NCI-H2029 (cell line): ENCODE measurements around the gene IRF9.
"Not testable (repeated sequence)": the region's sequence is repeated elsewhere in the genome, so short reads cannot be mapped to it uniquely, and the experiment has no call there.

Experiments
- DNase-seq: peaks from one replicate; lab custom pipeline; 2025; lab: John Stamatoyannopoulos, UW

IRF9 gene

DNA sequence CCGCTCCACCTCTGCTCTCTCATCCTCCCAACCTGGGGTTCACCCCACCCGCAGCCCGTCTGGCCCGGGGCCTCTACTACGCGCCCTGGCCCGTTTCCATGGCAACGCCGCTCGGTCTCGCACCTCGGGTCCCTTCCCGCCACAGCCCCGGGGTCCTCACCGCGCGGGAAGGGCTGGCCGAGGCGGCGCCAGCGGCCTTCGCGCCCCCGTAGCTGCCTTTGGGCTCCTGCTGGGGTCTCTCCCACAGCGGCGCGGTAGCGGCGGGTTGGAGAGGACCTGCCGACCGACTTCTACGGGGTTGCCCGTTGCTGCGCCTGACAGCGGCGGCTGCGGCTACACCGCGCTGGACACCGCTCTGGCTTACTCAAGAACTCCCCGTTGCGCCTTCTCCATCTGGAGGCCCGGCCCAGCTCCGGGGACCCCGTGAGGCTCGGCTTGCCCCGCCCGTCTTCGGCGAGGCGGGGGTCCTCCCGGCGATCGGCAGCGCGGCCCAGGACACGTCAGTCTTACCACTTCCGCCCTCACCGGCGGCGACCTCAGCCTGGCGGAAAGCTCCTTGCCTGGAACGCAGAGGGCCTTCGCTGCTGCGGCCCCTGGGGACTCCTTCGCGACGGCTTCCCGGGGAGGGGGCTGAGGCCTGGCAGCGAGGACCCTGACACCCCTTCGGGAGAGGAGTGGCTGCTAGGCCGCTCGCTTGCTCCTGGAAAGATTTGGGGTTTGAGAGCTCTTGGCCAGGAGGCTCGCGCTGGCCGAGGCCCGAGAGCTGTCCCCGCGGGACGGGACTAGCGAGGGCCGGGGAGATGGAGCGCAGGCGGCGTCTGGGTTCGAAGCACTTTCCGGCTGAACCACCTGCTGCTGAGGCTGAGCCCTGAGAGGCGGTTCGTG is 34.4 kb downstream of the IRF9 start, which contains the start of gene TM9SF1:
TM9SF1 (minus strand) TSS at position 256 of the 885 bp plus-strand sequence. CDS start 422 bp downstream, outside the sequence.
- DNase-seq, result peak; percentile 61

DNA sequence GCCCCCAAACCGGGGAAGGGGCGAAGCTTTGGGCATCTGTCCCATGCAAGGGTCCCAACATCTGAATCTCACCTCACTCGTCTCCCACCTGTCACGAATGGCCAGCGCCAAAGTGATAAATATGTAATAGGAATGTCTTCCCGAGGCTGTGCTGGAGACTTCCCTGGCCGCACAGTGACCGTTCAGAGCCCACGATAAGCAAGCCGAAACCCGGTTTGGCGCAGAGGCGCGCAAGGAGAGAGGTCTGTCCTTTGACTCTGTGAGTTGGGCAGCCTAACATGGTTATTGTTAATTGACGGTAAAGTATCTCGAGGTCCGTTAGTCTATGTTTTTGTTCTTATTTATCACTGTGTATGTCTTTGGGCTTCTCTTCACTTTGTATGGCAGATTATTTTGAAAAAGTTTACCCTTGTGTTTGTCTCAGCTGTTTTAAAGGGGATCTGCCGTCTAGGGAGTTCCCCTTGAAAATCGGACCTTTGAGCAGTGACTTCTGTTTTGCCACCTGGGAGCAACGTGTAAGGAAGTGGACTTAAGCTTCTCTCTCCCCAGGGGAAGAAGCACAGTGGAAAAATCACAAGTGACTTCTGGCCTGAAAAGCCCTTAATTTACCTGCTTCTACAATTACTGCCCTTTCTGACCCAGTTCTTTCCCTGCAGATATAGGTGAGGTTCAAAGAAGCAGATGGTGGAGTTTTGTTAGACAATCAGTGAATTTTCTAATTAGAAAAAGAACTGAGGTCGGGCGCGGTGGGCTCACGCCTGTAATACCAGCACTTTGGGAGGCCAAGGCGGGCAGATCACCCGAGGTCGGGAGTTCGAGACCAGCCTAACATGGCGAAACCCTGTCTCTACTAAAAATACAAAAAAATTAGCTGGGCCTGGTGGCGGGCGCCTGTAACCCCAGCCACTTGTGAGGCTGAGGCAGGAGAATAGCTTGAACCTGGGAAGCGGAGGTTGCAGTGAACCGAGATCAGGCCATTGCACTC is 35.3 kb downstream of the IRF9 start:
- DNase-seq, result no peak

DNA sequence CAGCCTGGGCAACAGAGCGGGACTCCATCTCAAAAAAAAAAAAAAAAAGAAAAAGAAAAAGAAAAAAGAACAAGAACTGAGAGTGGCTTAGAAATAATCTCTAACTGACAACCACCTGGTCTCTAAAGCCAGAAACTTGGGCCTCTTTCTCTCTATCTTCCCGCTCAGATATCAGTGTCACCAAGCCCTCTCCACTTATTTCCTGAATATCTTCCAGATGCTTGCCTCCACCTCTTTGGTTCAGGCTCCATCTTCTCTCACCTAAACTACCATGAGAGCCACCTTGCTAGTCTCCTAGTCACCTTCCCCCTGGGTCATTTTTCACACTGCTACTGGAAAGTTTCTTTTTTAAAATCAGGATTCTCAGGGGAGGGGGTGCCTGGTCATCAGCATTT is 36.0 kb downstream of the IRF9 start:
- DNase-seq, result no peak

DNA sequence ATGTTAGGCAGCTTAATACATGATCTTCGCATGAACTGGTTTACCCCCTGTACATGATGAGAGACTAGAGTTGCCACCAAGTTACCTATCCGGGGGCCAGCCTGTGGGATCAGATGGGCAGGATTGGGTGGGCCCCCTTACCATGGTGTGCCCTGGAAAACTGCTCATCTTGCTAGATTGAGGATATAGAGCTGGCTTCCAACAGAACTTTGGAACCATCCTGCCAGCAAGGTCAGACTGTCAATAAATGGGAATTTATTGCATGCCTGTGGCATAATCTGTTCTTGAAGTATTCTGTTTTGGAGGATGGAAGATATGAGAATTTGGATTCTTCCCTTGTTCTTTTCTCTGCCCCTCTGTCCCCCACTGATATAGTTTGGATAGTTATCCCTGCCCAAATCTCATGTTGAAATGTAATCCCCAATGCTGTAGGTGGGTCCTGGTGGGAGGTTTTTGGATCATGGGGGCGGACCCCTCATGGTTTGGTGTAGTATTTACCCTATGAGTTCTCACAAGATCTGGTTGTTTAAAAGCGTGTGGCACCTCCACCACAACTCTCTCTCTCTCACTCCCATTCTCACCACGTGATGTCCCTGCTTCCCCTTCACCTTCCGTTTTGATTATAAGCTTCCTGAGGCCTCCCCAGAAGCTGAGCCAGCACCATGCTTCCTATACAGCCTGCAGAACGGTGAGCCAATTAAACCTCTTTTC is 37.9 kb downstream of the IRF9 start:
- DNase-seq, result no peak

DNA sequence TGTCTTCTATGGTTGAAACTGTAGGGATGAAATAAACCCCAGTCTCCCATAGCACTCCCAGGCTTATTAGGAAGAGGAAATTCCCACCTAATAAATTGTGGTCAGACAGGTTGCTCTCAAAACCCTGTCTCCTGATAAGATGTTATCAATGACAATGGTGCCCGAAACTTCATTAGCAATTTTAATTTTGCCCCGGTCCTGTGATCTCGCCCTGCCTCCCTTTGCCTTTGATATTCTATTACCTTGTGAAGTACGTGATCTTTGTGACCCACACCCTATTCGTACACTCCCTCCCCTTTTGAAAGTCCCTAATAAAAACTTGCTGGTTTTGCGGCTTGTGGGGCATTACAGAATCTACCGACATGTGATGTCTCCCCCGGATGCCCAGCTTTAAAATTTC is 41.5 kb downstream of the IRF9 start:
- not testable (repeated sequence) for DNase-seq

DNA sequence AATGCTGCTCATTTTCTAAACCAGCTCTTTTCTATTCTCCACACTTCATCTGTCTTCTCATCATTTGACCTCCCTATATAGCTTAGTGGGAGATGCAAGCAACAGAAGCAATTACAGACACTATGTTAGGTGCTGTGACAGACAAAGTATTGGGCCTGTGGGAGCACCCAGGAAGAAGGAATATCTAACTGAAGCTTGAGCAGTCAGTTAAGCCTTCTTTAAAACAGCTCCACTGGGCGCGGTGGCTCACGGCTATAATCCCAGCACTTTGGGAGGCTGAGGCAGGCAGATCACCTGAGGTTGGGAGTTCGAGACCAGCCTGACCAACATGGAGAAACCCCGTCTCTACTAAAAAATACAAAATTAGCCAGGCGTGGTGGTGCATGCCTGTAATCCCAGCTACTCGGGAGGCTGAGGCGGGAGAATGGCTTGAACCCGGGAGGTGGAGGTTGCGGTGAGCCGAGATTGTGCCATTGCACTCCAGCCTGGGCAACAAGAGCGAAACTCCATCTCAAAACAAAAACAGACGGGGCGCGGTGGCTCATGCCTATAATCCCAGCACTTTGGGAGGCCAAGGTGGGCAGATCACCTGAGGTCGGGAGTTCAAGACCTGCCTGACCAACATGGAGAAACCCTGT is 42.3 kb downstream of the IRF9 start:
- DNase-seq, result not testable (repeated sequence)

DNA sequence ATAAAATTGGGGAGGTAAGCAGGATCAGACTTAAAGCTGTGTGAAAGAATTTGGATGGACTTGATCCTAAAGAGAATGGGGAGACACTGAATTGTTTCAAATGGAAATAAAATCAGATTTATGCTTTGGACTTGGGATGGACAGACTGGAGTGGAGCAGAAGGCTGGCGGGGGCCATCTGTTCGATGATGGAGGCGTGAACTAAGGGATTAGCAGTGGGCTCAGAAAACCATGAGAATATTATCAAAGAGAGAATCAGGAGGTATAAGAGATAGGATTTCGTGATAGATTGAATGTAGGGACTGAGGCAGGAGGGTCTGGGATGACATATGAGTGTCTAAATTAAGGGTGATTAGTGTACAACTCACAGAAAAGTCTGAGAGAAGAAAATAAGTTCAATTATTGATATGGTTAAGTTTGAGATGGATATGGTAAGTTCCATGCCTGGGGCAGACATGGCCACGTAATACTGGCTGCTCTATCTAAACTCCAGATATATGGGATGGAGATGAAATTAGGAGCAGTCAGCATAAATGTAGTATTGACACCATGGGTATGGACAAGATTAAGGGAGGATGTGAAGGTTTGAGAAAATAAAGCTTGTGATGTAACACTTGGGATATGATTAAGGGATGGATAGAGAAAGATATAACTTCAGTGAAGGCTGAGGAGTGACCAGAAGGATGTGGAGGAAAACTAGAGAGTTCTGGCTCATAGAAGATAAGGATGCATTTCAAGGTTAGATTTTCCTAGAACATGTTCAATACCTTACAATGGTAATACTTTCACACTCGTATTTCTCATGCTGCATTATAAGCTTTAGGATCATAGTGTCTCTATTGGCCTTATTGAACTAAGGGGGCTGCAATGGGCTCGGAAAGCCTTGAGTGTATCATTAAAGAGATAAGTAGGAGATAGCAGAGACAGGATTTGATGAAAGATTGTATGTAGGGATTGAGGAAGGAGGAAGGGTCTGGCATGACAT is 43.4 kb downstream of the IRF9 start:
- no peak for DNase-seq

DNA sequence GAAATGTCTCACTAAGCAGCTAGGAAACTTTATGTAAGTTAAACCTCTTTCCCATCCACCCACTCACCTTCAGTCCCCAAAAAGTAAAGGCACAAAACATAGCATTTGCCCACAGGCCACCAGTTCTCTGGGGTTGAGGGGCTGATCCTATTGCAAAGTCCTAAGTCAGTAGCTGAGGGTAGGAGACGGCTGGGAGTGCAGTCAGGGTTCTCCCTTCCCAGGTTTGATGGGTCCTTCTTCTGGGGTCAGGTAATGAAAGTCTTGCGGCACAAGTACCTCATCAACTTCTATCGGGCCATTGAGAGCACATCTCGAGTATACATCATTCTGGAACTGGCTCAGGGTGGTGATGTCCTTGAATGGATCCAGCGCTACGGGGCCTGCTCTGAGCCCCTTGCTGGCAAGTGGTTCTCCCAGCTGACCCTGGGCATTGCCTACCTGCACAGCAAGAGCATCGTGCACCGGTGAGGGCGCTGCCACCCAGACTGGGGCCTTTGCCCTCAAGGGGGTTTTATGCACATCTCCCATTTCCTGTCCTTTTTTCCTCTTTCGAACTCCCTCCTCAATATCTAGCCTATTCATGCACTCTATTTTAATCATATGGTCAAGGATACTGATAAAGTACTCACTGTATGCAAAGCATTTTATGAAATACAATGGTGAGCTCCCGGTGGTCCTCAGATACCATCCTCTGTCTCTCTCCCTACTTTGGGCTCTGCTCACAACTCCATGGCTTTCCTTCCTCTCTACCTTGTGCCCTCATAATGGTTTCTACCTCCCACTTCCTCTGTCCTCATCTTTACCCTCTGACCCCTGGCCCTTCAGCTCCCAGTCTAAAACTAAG is 45.4 kb downstream of the IRF9 start:
- DNase-seq, result no peak

DNA sequence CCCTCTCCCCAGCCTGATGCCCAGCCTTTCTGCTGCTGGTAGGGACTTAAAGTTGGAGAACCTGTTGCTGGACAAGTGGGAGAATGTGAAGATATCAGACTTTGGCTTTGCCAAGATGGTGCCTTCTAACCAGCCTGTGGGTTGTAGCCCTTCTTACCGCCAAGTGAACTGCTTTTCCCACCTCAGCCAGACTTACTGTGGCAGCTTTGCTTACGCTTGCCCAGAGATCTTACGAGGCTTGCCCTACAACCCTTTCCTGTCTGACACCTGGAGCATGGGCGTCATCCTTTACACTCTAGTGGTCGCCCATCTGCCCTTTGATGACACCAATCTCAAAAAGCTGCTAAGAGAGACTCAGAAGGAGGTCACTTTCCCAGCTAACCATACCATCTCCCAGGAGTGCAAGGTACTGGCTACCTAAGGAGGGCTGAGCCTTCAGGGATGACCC is 46.1 kb downstream of the IRF9 start:
- DNase-seq, result no peak

DNA sequence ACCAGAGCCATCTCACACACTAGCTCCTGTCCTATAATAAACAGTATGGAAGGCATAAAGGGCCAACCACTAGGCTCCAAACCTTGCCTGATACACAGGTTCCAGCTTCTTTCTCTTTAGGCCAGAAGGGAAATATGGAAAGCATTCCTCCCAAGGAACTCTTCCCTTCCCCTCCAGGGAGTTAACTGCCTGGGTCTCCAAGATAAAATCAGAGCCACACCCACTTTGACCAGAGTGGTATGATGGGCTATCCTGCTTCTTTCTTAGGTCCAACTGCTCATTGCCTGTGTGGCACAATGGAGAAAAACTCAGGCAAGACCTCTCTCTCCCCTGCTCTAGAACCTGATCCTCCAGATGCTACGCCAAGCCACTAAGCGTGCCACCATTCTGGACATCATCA is 46.6 kb downstream of the IRF9 start:
- no peak for DNase-seq

DNA sequence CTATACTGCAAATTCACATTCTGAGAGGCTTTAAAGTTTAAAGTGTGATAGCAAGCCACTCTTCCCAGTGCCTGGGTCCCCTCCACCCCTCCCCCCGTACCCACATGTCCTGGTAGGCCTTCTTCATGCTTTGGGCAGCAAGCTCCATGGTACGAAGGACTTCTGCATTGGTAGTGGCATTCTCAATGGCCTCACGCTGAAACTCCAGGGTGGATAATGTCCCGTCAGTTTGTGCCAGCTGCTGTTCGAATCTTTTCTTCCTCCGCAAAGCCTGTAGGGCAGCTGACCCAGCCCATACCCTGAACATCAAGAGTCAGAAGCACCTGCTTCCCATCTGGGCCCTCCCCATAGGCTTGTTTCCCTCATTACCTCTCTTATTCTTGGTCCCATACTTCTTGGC is 50.2 kb downstream of the IRF9 start:
- DNase-seq, result no peak

DNA sequence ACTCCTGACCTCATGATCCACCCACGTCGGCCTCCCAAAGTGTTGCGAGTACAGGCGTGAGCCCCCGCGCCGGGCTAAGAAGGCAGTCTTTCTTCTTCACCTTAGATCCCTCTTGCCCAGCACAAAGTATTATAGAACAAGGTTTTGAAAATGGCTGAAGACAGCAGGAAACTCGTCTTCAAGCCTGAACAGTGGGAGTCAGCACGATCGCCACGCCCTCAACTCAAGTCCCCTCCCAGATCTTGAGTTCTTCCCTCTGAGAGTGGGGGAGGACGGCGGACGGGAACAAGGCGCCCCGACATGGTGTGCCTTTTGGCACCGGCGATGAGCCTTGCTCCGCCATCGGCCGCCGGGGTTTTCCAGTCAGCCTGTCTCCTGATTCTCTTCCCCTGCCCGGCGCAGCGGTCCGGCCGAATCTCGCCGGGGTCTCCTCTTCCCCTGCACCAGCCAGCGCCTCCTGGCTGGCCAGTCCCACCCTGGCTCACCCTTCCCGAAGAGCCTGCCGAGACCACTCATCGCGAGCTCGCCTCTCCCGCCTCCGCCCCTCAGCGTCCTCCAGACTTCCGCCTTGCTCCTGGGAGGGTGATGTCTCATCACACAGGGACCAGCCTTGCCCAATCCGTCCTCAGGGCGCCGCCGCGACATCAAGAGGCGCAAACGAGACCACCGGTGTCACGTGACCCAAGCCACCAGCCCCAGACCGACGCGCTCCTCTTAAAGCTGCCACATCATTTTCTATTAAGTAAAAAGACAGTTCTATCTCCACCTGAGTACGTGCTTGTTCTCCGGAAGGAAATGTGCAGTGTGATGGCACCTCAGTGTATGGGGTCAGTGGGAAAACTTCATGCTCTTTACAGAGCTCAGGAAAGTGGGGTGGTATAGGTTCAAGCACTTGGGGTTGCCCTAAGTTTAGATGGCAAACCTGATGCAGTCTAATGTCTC is 52.1 kb downstream of the IRF9 start, which contains the start of gene CHMP4A:
CHMP4A (minus strand) TSS at position 565 of the 942 bp plus-strand sequence; CDS start at position 516, 49 bp downstream.
- peak; percentile 96 for DNase-seq

DNA sequence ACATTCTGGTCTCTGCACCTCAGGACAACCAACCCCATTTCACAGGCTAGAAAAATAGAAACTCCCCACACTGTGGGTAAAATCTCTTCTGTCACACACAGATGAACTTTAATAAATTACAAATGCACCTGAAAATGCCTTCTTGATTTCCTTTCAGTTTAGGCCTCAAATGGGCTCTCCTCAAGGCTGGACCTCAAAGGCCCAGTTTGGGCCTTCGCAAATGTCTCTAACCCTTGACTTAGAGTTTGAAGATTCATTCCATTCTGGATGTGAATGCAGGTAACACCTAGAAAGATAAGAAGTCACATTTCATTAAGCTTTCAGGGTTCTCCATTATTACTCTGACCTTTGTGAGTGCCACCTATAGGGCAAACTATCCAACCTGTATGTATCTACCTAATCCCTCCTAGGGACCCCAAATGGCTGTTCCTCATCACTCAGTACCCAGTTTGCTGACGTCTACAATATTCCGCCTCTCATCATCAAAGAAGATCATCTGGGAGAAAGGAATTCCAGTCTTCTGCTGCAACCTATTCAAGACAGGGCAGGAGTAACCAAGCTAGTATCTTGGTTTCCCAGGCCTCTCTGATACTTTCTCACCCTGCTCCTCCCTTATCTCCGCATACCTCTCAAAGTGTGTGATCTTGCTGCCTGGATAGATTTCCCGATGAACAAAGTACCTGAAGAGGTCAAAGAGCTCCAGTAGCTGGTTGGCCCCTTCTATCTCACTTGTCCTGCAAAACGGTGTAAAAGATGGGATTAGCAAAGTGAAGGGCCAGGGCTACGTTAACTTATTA is 53.0 kb downstream of the IRF9 start:
- DNase-seq, result no peak

DNA sequence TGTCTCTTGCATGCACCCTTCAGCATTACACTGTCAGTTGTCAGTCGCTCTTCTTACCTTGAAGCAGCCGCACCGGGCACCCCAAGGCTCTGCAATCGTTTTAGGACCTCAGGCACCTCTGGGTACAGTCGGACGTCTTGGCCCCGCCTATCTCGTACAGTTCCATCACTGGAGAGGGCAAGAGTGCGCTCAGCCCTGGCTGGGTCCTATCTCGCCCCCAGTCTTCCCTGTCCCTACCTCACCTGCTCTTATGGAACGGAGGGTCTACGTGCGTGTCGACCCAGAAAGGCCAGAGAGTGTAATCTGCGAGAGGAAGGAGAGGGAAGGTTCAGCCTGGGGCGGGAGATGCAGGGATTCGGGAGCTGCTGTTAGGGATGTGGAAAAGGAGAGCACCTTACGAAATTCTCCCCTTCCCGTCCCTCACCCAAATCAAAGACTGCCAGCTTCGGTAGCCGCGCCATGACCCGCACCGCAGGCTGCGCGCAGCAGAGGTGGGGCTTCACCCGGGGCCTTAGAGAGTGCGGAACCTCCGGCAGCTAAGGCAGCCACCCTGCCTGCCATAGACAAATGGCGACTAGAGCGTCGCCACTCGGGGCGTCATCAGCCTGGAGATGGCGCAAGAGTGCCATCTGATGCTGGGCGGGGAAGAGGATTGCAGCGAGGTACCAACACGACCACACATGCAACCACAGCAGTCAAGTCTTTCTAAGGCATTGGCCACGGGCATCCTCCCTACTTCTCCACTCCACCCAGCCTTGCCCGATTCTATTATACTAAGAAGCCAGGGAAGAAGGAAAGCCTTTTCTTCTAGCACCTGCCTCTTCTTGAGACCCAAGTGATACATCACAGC is 54.7 kb downstream of the IRF9 start, which contains the start of gene MDP1:
MDP1 (minus strand) TSS at position 572 of the 850 bp plus-strand sequence; CDS start at position 461, 111 bp downstream.
- DNase-seq, result peak; percentile 91
